ENCODE data around the gene SLCO6A1. TPM values are rescaled to one million over a fixed set of nuclear protein-coding genes. Genes with fewer than 3 reads are reported as not detected.

SLCO6A1 gene
- total and polyA plus RNA-seq, 2 donors from 2014 or later: not detected

- Histone ChIP-seq H3K36me3 (ENCODE audit: control insufficient read depth in 2 of 3, insufficient read depth in 3 of 3, low read length in 3 of 3) (no peaks in the 10 kb centered on the region), H3K27me3 (ENCODE audit: control insufficient read depth, insufficient read depth, low read length) (no peaks in the 10 kb centered on the region), H3K9ac (ENCODE audit: low read length in 3 of 3) (no peak overlapping the region), H3K9me3 (ENCODE audit: control insufficient read depth in 2 of 3, insufficient read depth in 1 of 3, low read length in 3 of 3) (no peaks in the 10 kb centered on the region), H3K4me1 (ENCODE audit: control insufficient read depth in 2 of 3, insufficient read depth in 2 of 3, low read depth in 1 of 3, low read length in 3 of 3) (peaks cover 0 to 5% (median 2%) of the 10 kb centered on the region in 3 donors), H3K27ac (ENCODE audit: low read depth in 2 of 2, low read length in 2 of 2) (no peak overlapping the region), H3K4me3 (ENCODE audit: low read length in 3 of 3) (no peak overlapping the region)
- FAIRE-seq: no peak
- intact Hi-C loops (cut with DNase I): no loop called here
- TF ChIP-seq CTCF (IDR thresholded peaks at IDR 0.05; ENCODE audit: borderline replicate concordance, extremely low read depth, insufficient read depth): no peak
- DNase-seq: no peak
Measured at GRCh38 chr5:102542057-102542456, 43.3 kb upstream of the SLCO6A1 start.

- Histone ChIP-seq H3K9ac (ENCODE audit: low read length in 3 of 3) (no peak overlapping the region), H3K4me3 (ENCODE audit: low read length in 3 of 3) (no peak overlapping the region), H3K9me3 (ENCODE audit: control insufficient read depth in 2 of 3, insufficient read depth in 1 of 3, low read length in 3 of 3) (no peaks in the 10 kb centered on the region), H3K4me1 (ENCODE audit: control insufficient read depth in 2 of 3, insufficient read depth in 2 of 3, low read depth in 1 of 3, low read length in 3 of 3) (peaks cover 0 to 5% (median 2%) of the 10 kb centered on the region in 3 donors), H3K27me3 (ENCODE audit: control insufficient read depth, insufficient read depth, low read length) (no peaks in the 10 kb centered on the region), H3K27ac (ENCODE audit: low read depth in 2 of 2, low read length in 2 of 2) (no peak overlapping the region), H3K36me3 (ENCODE audit: control insufficient read depth in 2 of 3, insufficient read depth in 3 of 3, low read length in 3 of 3) (no peaks in the 10 kb centered on the region)
- no peak for TF ChIP-seq CTCF (IDR thresholded peaks at IDR 0.05; ENCODE audit: borderline replicate concordance, extremely low read depth, insufficient read depth)
- intact Hi-C loops (cut with DNase I): no loop called here
- no peak for DNase-seq
- FAIRE-seq: no peak
Measured at GRCh38 chr5:102539996-102540728, 41.4 kb upstream of the SLCO6A1 start.

- Histone ChIP-seq H3K9ac (ENCODE audit: low read length in 3 of 3) (no peak overlapping the region), H3K9me3 (ENCODE audit: control insufficient read depth in 2 of 3, insufficient read depth in 1 of 3, low read length in 3 of 3) (no peaks in the 10 kb centered on the region), H3K27ac (ENCODE audit: low read depth in 2 of 2, low read length in 2 of 2) (no peak overlapping the region), H3K27me3 (ENCODE audit: control insufficient read depth, insufficient read depth, low read length) (no peaks in the 10 kb centered on the region), H3K4me1 (ENCODE audit: control insufficient read depth in 2 of 3, insufficient read depth in 2 of 3, low read depth in 1 of 3, low read length in 3 of 3) (peaks cover 0 to 5% (median 2%) of the 10 kb centered on the region in 3 donors), H3K36me3 (ENCODE audit: control insufficient read depth in 2 of 3, insufficient read depth in 3 of 3, low read length in 3 of 3) (no peaks in the 10 kb centered on the region), H3K4me3 (ENCODE audit: low read length in 3 of 3) (no peak overlapping the region)
- FAIRE-seq: no peak
- TF ChIP-seq CTCF (IDR thresholded peaks at IDR 0.05; ENCODE audit: borderline replicate concordance, extremely low read depth, insufficient read depth): no peak
- no peak for DNase-seq
- intact Hi-C loops (cut with DNase I): no loop called here
Measured at GRCh38 chr5:102539562-102539961, 40.8 kb upstream of the SLCO6A1 start.
